ENCODE results near the gene GPR75.

GPR75 gene

GRCh38 chr2:53886406-53887280, 26.9 kb upstream of the GPR75 start:
- TF ChIP-seq CTCF (IDR thresholded peaks at IDR 0.05; ENCODE audit: insufficient read depth, low read depth, low read length, missing control alignments): no peak
- H3K4me3 ChIP-seq (ENCODE audit: low read depth, low read length): no peak overlapping the region
- DNase-seq (ENCODE audit: low read depth): no peak

- no peak for TF ChIP-seq CTCF (IDR thresholded peaks at IDR 0.05; ENCODE audit: insufficient read depth, low read depth, low read length, missing control alignments)
- no peak for DNase-seq (ENCODE audit: low read depth)
- H3K4me3 ChIP-seq (ENCODE audit: low read depth, low read length): no peak overlapping the region
Measured at GRCh38 chr2:53884883-53885282, 25.1 kb upstream of the GPR75 start.

DNA sequence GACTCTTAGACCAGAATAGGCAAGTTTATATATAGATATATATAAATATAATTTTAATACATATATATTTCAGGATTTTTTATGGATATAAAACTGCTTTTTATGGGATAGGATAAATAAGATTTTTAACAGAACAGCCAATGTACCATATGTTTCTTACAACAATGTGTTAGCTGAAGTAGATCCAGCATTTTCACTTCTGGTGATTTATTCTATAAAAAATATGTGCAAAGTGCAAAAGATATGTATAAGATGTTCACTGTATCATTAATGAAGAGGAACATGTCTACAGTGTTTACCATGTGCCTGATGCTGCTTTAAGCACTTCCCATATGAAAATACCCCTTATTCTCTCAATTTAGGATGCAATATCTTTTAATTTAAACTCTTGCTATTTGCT, 22.2 kb upstream of the GPR75 start:
- no peak for DNase-seq (ENCODE audit: low read depth)
- no peak overlapping the region for H3K4me3 ChIP-seq (ENCODE audit: low read depth, low read length)
- TF ChIP-seq CTCF (IDR thresholded peaks at IDR 0.05; ENCODE audit: insufficient read depth, low read depth, low read length, missing control alignments): no peak

DNA sequence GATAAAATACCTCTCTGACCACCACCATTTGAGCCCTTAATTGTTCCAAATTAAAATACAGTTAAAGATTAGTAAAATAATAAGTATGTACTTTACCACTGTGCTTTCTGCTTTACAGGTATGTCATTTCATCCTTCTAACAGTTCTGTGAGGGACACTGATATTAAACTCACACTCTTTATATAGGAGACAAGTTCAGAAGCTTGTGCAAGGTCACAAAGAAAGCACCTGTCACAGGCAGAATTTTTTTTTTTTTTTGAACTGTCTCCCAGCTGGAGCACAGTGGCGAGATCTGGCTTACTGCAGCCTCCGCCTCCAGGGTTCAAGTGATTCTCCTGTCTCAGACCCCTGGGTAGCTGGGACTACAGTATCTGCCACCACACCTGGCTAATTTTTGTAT, 21.6 kb upstream of the GPR75 start:
- DNase-seq (ENCODE audit: low read depth): no peak
- no peak for TF ChIP-seq CTCF (IDR thresholded peaks at IDR 0.05; ENCODE audit: insufficient read depth, low read depth, low read length, missing control alignments)

DNA sequence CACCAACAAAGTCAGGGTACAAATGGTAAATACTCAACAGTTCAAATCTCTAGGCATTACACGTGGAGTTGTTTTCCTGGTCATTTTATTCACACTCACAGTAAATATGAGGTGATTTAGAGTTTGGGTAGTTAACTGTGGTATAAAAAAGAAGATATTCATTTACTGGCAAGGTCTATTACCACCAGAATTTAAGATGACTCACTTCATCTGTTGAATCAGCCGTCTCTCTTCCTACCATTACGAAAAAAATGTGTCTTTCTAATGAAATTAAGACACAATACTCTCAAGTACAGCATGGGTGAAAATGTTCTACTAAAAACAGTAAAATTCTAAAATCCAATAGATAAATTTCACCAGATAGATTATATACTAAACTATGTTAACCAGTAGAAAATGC, 21.0 kb upstream of the GPR75 start:
- no peak overlapping the region for H3K4me3 ChIP-seq (ENCODE audit: low read depth, low read length)

More for the DNA sequence above, 21.6 kb upstream of the GPR75 start:
- no peak overlapping the region for H3K4me3 ChIP-seq (ENCODE audit: low read depth, low read length)

DNA sequence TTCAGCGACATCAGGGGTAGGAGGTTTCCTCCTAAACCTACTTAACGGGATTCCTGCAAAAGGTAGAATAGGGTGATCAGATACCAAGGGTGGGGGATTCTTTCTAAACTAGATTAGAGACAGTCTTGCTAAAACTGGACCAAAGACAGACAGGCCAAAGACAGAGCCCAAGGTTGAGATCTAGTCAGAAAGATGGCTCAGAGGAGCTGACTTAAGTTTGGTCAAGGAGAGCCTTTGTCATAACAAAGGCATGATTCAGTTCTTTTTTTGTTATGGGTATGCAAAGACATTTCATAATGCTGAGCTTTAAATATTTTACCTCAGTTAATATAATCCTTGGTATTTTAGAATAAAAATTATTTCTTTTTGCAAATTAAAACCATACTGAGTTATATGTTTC, 17.8 kb upstream of the GPR75 start:
- no peak for TF ChIP-seq CTCF (IDR thresholded peaks at IDR 0.05; ENCODE audit: insufficient read depth, low read depth, low read length, missing control alignments)
- no peak overlapping the region for H3K4me3 ChIP-seq (ENCODE audit: low read depth, low read length)
- DNase-seq (ENCODE audit: low read depth): no peak

More for the DNA sequence above, 21.0 kb upstream of the GPR75 start:
- TF ChIP-seq CTCF (IDR thresholded peaks at IDR 0.05; ENCODE audit: insufficient read depth, low read depth, low read length, missing control alignments): no peak
- no peak for DNase-seq (ENCODE audit: low read depth)

DNA sequence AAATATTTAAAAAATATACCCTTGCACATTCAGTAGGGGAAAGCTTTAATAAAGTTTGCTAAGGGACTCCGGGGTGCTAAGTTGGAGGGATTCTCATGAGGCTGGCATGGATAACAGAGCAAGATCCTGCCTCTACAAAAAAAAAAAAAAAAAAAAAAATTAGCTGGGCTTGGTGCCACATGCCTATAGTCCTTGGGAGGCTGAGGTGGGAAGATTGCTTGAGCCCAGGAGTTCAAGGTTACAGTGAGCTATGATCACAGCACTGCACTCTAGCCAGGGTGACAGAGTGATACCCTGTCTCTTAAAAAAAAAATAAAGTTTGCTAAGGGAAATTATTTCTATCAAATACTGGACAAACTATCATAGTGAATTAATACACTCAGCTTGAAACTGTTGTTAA, 17.3 kb upstream of the GPR75 start:
- no peak overlapping the region for H3K4me3 ChIP-seq (ENCODE audit: low read depth, low read length)
- DNase-seq (ENCODE audit: low read depth): no peak
- no peak for TF ChIP-seq CTCF (IDR thresholded peaks at IDR 0.05; ENCODE audit: insufficient read depth, low read depth, low read length, missing control alignments)
